ENCODE data around the gene NLRP9. TPM values are rescaled to one million over a fixed set of nuclear protein-coding genes. Genes with fewer than 3 reads are reported as not detected.

NLRP9 gene
- total RNA-seq, 2 experiments from 2014 or later = not detected

- Mint-ChIP-seq H3K4me1 (ENCODE audit: low read depth) (peaks cover 47% of the 10 kb centered on the region), H3K27me3 (ENCODE audit: low read depth) (no peaks in the 10 kb centered on the region), H3K4me3 (no peak overlapping the region), H3K27ac (no peak overlapping the region), H3K9me3 (no peaks in the 10 kb centered on the region), H3K36me3 (ENCODE audit: low read depth) (peaks cover 8% of the 10 kb centered on the region)
- CTCF ChIA-PET = no interaction called here
- intact Hi-C loops (cut with micrococcal nuclease) = no loop called here
- no peak for DNase-seq
Observed at GRCh38 chr19:55680339-55681130, 57.7 kb downstream of the NLRP9 start.

- CTCF ChIA-PET = no interaction called here
Observed at GRCh38 chr19:55679343-55680257, 58.6 kb downstream of the NLRP9 start.

GRCh38 chr19:55678121-55678671 is 60.0 kb downstream of the NLRP9 start:
- CTCF ChIA-PET = no interaction called here
- Mint-ChIP-seq H3K27me3 (ENCODE audit: low read depth) (no peaks in the 10 kb centered on the region), H3K4me1 (ENCODE audit: low read depth) (peaks cover 59% of the 10 kb centered on the region), H3K27ac (no peak overlapping the region), H3K4me3 (no peak overlapping the region), H3K36me3 (ENCODE audit: low read depth) (peaks cover 17% of the 10 kb centered on the region), H3K9me3 (no peaks in the 10 kb centered on the region)
- DNase-seq = no peak
- intact Hi-C loops (cut with micrococcal nuclease) = no loop called here

More at GRCh38 chr19:55679343-55680257, 58.6 kb downstream of the NLRP9 start:
- Mint-ChIP-seq H3K36me3 (ENCODE audit: low read depth) (peaks cover 10% of the 10 kb centered on the region), H3K9me3 (no peaks in the 10 kb centered on the region), H3K27ac (no peak overlapping the region), H3K4me1 (ENCODE audit: low read depth) (peaks cover 48% of the 10 kb centered on the region), H3K27me3 (ENCODE audit: low read depth) (no peaks in the 10 kb centered on the region), H3K4me3 (no peak overlapping the region)
- DNase-seq = no peak
- intact Hi-C loops (cut with micrococcal nuclease) = no loop called here

- Mint-ChIP-seq H3K4me3 (no peak overlapping the region), H3K27ac (peak overlapping the region; percentile 11), H3K27me3 (ENCODE audit: low read depth) (no peaks in the 10 kb centered on the region), H3K4me1 (ENCODE audit: low read depth) (peaks cover 60% of the 10 kb centered on the region), H3K9me3 (no peaks in the 10 kb centered on the region), H3K36me3 (ENCODE audit: low read depth) (peaks cover 18% of the 10 kb centered on the region)
- DNase-seq = no peak
- intact Hi-C loops (cut with micrococcal nuclease) = no loop called here
- CTCF ChIA-PET = no interaction called here
Observed at GRCh38 chr19:55677572-55678028, 60.6 kb downstream of the NLRP9 start.

GRCh38 chr19:55676889-55677505 is 61.2 kb downstream of the NLRP9 start:
- DNase-seq = peak; percentile 25
- no peaks in the 10 kb centered on the region for H3K9me3 Mint-ChIP-seq
- H3K36me3 Mint-ChIP-seq (ENCODE audit: low read depth) = peaks cover 22% of the 10 kb centered on the region
- intact Hi-C loops (cut with micrococcal nuclease) = no loop called here
- H3K4me1 Mint-ChIP-seq (ENCODE audit: low read depth) = peaks cover 62% of the 10 kb centered on the region
- peak overlapping the region; percentile 99 for H3K4me3 Mint-ChIP-seq
- CTCF ChIA-PET = no interaction called here
- H3K27ac Mint-ChIP-seq = peak overlapping the region; percentile 39
- H3K27me3 Mint-ChIP-seq (ENCODE audit: low read depth) = no peaks in the 10 kb centered on the region

GRCh38 chr19:55676383-55676782 is 61.8 kb downstream of the NLRP9 start:
- Mint-ChIP-seq H3K27ac (peak overlapping the region; percentile 32), H3K4me1 (ENCODE audit: low read depth) (peaks cover 64% of the 10 kb centered on the region)
- CTCF ChIA-PET = no interaction called here

GRCh38 chr19:55675661-55676354 is 62.4 kb downstream of the NLRP9 start:
- CTCF ChIA-PET = no interaction called here
- peaks cover 69% of the 10 kb centered on the region for H3K4me1 Mint-ChIP-seq (ENCODE audit: low read depth)

More at GRCh38 chr19:55676383-55676782, 61.8 kb downstream of the NLRP9 start:
- Mint-ChIP-seq H3K4me3 (peak overlapping the region; percentile 99), H3K9me3 (no peaks in the 10 kb centered on the region), H3K27me3 (ENCODE audit: low read depth) (no peaks in the 10 kb centered on the region), H3K36me3 (ENCODE audit: low read depth) (peaks cover 23% of the 10 kb centered on the region)
- no peak for DNase-seq
- intact Hi-C loops (cut with micrococcal nuclease) = no loop called here

GRCh38 chr19:55674841-55675660 is 63.2 kb downstream of the NLRP9 start, which contains the start of gene EPN1:
Gene EPN1 (plus strand): TSS chr19:55675226. CDS start chr19:55678628, 3,402 bp downstream.
- H3K9me3 Mint-ChIP-seq = no peaks in the 10 kb centered on the region
- H3K4me1 Mint-ChIP-seq (ENCODE audit: low read depth) = peaks cover 68% of the 10 kb centered on the region
- H3K27me3 Mint-ChIP-seq (ENCODE audit: low read depth) = no peaks in the 10 kb centered on the region
- peak; percentile 98 for DNase-seq
- intact Hi-C loops (cut with micrococcal nuclease) = loop anchor here (1.0 to 2.0 kb wide), 2 partner anchors 20 to 40 kb away; partner anchors contain the start of gene U2AF2
- H3K36me3 Mint-ChIP-seq (ENCODE audit: low read depth) = peaks cover 28% of the 10 kb centered on the region
- peak within 1 kb of the TSS; percentile 99 for H3K4me3 Mint-ChIP-seq
- CTCF ChIA-PET = no interaction called here
- H3K27ac Mint-ChIP-seq = peak within 1 kb of the TSS; percentile 91

More at GRCh38 chr19:55675661-55676354, 62.4 kb downstream of the NLRP9 start:
- intact Hi-C loops (cut with micrococcal nuclease) = loop anchor here (1.0 to 2.0 kb wide), 2 partner anchors 21 to 41 kb away; partner anchors contain the start of gene U2AF2
- H3K27me3 Mint-ChIP-seq (ENCODE audit: low read depth) = no peaks in the 10 kb centered on the region
- no peaks in the 10 kb centered on the region for H3K9me3 Mint-ChIP-seq
- peak overlapping the region; percentile 91 for H3K27ac Mint-ChIP-seq
- H3K36me3 Mint-ChIP-seq (ENCODE audit: low read depth) = peaks cover 26% of the 10 kb centered on the region
- DNase-seq = no peak
- peak overlapping the region; percentile 99 for H3K4me3 Mint-ChIP-seq

- CTCF ChIA-PET = no interaction called here
- Mint-ChIP-seq H3K27ac (no peak overlapping the region), H3K4me3 (peak overlapping the region; percentile 55), H3K27me3 (ENCODE audit: low read depth) (no peaks in the 10 kb centered on the region), H3K4me1 (ENCODE audit: low read depth) (peaks cover 63% of the 10 kb centered on the region), H3K9me3 (no peaks in the 10 kb centered on the region), H3K36me3 (ENCODE audit: low read depth) (peaks cover 32% of the 10 kb centered on the region)
- intact Hi-C loops (cut with micrococcal nuclease) = loop anchor here (2.0 kb wide), 1 partner anchor 40 kb away; no protein-coding TSS in a partner anchor
- no peak for DNase-seq
Observed at GRCh38 chr19:55674459-55674840, 63.8 kb downstream of the NLRP9 start.

- H3K4me1 Mint-ChIP-seq (ENCODE audit: low read depth) = peaks cover 62% of the 10 kb centered on the region
- H3K9me3 Mint-ChIP-seq = no peaks in the 10 kb centered on the region
- H3K27me3 Mint-ChIP-seq (ENCODE audit: low read depth) = no peaks in the 10 kb centered on the region
- intact Hi-C loops (cut with micrococcal nuclease) = loop anchor here (2.0 kb wide), 1 partner anchor 39 kb away; no protein-coding TSS in a partner anchor
- no peak overlapping the region for H3K4me3 Mint-ChIP-seq
- DNase-seq = no peak
- peaks cover 32% of the 10 kb centered on the region for H3K36me3 Mint-ChIP-seq (ENCODE audit: low read depth)
- CTCF ChIA-PET = no interaction called here
- H3K27ac Mint-ChIP-seq = peak overlapping the region; percentile 22
Observed at GRCh38 chr19:55673889-55674288, 64.3 kb downstream of the NLRP9 start.

GRCh38 chr19:55673465-55673864 is 64.7 kb downstream of the NLRP9 start:
- H3K27ac Mint-ChIP-seq = peak overlapping the region; percentile 22
- peaks cover 58% of the 10 kb centered on the region for H3K4me1 Mint-ChIP-seq (ENCODE audit: low read depth)
- intact Hi-C loops (cut with micrococcal nuclease) = no loop called here
- no peaks in the 10 kb centered on the region for H3K9me3 Mint-ChIP-seq
- H3K27me3 Mint-ChIP-seq (ENCODE audit: low read depth) = no peaks in the 10 kb centered on the region
- DNase-seq = no peak
- no peak overlapping the region for H3K4me3 Mint-ChIP-seq
- H3K36me3 Mint-ChIP-seq (ENCODE audit: low read depth) = peaks cover 32% of the 10 kb centered on the region
- CTCF ChIA-PET = interaction anchor here (0.7 to 1.1 kb wide), 2 partner anchors 26 to 170 kb away, joined by 3 to 4 read pairs; no protein-coding TSS in a partner anchor
